Ishikawa (cell line): ENCODE data around the gene SAT1.

Experiments
- CEBPB ChIP-seq: IDR thresholded peaks from 2 replicates; pipeline ENCODE4 v1.6.1; 2012
- CREB1 ChIP-seq: IDR thresholded peaks from 2 replicates; pipeline ENCODE4 v1.6.1; 2012; ENCODE audit warnings: low read depth
- EGR1 ChIP-seq: IDR thresholded peaks from 2 replicates; pipeline ENCODE4 v1.6.1; 2012
- EP300 ChIP-seq: IDR thresholded peaks from 2 replicates; pipeline ENCODE4 v1.6.1; 2012; ENCODE audit warnings: borderline replicate concordance
- FOXM1 ChIP-seq: IDR thresholded peaks from 2 replicates; pipeline ENCODE4 v1.6.1; 2012; ENCODE audit warnings: low read depth, borderline replicate concordance
- NFIC ChIP-seq: IDR thresholded peaks from 2 replicates; pipeline ENCODE4 v1.6.1; 2012
- RAD21 ChIP-seq: IDR thresholded peaks from 2 replicates; pipeline ENCODE4 v1.6.1; 2012; ENCODE audit warnings: low read depth
- TAF1 ChIP-seq: IDR thresholded peaks from 2 replicates; pipeline ENCODE4 v1.6.1; 2012; ENCODE audit warnings: low read depth, mild to moderate bottlenecking
- TCF12 ChIP-seq: IDR thresholded peaks from 2 replicates; pipeline ENCODE4 v1.6.1; 2012; ENCODE audit warnings: low read depth
- TEAD4 ChIP-seq: IDR thresholded peaks from 2 replicates; pipeline ENCODE4 v1.6.1; 2012
- YY1 ChIP-seq: IDR thresholded peaks from 2 replicates; pipeline ENCODE4 v1.6.1; 2012; ENCODE audit warnings: low read depth
- ZBTB7A ChIP-seq: IDR thresholded peaks from 2 replicates; pipeline ENCODE4 v1.6.1; 2012; ENCODE audit warnings: low read depth
- TF ChIP-seq, protein P1 (sequence below): IDR thresholded peaks from 2 replicates; pipeline ENCODE4 v1.6.1; 2012
- TF ChIP-seq, protein P2 (sequence below): IDR thresholded peaks from 2 replicates; pipeline ENCODE4 v1.6.1; 2012
- TF ChIP-seq, protein P3 (sequence below): IDR thresholded peaks from 2 replicates; pipeline ENCODE4 v1.6.1; 2012; ENCODE audit warnings: low read depth, mild to moderate bottlenecking

Gene SAT1

DNA sequence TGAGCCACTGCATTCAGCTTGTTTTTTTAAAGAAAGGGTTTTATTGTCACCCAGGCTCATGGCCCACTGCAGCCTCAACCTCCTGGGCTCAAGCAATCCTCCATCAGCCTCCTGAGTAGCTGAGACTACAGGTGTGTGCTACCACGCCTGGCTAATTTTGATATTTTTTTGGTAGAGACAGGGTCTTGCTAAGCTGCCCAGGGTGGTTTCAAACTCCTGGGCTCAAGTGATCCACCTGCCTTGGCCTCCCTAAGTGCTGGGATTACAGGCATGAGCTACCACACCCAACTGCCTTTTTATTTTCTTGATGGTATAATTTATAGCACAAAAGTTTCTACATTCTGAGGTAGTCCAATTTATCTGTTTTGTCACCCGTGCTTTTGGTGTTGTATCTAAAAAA lies 38.9 kb downstream of the SAT1 start:
- TF ChIP-seq TAF1 (no peak), RAD21 (no peak), CEBPB (no peak), FOXM1 (no peak), CREB1 (no peak), EP300 (no peak), EGR1 (no peak), TCF12 (no peak), TEAD4 (no peak), ZBTB7A (no peak), NFIC (no peak), YY1 (no peak)
- TF ChIP-seq, protein P1, sequence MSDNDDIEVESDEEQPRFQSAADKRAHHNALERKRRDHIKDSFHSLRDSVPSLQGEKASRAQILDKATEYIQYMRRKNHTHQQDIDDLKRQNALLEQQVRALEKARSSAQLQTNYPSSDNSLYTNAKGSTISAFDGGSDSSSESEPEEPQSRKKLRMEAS = no peak
- TF ChIP-seq, protein P2, sequence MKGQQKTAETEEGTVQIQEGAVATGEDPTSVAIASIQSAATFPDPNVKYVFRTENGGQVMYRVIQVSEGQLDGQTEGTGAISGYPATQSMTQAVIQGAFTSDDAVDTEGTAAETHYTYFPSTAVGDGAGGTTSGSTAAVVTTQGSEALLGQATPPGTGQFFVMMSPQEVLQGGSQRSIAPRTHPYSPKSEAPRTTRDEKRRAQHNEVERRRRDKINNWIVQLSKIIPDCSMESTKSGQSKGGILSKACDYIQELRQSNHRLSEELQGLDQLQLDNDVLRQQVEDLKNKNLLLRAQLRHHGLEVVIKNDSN = no peak
- TF ChIP-seq, protein P3, sequence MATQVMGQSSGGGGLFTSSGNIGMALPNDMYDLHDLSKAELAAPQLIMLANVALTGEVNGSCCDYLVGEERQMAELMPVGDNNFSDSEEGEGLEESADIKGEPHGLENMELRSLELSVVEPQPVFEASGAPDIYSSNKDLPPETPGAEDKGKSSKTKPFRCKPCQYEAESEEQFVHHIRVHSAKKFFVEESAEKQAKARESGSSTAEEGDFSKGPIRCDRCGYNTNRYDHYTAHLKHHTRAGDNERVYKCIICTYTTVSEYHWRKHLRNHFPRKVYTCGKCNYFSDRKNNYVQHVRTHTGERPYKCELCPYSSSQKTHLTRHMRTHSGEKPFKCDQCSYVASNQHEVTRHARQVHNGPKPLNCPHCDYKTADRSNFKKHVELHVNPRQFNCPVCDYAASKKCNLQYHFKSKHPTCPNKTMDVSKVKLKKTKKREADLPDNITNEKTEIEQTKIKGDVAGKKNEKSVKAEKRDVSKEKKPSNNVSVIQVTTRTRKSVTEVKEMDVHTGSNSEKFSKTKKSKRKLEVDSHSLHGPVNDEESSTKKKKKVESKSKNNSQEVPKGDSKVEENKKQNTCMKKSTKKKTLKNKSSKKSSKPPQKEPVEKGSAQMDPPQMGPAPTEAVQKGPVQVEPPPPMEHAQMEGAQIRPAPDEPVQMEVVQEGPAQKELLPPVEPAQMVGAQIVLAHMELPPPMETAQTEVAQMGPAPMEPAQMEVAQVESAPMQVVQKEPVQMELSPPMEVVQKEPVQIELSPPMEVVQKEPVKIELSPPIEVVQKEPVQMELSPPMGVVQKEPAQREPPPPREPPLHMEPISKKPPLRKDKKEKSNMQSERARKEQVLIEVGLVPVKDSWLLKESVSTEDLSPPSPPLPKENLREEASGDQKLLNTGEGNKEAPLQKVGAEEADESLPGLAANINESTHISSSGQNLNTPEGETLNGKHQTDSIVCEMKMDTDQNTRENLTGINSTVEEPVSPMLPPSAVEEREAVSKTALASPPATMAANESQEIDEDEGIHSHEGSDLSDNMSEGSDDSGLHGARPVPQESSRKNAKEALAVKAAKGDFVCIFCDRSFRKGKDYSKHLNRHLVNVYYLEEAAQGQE = no peak

DNA sequence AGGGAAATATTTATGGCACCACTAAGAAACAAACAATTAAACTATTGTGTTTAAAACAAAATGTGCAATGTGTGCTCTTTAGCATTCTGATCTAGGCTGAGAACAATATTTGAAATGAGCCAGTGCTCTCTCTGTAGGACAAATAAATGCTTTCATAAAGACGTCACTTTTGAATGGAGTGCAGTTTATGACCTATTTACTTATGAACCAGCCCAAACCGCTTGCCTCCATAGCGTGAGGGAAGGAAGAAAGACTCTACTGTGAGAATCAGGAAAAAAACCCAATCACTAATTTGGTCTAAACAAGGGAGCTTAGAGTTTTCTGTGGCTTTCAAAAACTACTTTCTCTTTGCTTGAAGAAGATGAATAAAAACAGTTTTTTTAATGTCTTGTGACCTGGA lies 39.4 kb downstream of the SAT1 start:
- TF ChIP-seq NFIC = no peak
- TF ChIP-seq YY1 = no peak

DNA sequence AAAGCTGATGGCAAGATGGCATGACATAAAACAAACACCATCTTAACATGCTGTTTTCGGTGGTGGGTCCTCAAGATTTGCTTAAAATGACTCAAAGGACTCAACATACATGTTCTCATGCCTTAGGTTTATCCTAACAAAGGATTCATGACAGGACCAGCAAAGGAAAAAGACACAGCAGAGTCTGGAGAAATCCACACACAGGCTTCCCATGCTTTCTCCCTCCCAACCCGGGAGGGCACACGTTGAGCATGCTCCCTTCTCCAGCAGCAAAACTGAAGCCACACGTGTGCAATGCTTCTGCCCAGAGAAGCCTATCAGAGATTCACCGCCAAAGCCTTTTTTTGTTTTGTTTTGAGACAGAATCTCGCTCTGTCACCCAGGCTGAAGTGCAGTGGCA lies 39.9 kb downstream of the SAT1 start:
- no peak for TF ChIP-seq EGR1
- TF ChIP-seq TAF1 = no peak
- no peak for TF ChIP-seq YY1

DNA sequence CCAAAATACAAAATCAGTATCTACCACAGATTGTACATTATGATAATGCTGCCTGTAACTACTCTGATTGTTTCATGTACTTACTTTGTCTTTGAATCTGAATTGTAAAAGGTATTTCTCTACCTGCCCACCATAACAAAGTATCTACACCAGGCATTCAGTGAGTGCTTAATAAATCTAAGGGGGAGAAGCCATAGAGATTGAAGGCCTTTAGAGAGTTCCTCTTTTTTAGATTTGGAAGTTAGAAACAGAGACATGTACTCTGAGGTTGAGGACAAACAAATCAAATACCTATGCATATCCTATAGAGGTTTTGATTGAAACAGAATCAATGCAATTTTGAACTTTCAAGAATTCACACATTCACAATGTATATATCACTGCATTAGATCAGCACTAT lies 42.7 kb downstream of the SAT1 start:
- TF ChIP-seq TAF1 (no peak), CEBPB (no peak), YY1 (no peak), TCF12 (no peak), TEAD4 (no peak)

DNA sequence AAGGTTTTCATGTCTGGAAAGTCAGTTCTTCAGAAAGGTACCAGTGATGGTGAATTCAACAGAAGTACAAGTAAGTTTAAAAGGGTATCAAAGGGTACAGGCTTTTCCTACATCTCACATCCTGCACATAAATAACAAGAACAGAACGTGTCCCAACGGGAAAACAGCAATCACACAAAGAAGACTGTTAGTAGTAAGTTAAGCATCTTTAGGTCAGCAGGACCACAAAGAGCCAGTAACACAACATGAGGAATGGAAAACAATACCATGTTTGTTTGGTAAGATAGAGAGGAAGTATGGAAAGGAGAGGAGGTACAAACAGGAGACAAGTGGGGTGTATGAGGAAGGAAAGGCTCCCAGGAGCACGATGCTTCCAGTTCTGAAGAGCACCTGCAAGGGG lies 43.2 kb downstream of the SAT1 start:
- TF ChIP-seq TAF1 (no peak), EP300 (no peak), TCF12 (no peak), ZBTB7A (no peak), NFIC (no peak), YY1 (no peak), RAD21 (no peak), FOXM1 (no peak), EGR1 (no peak), CEBPB (no peak)
- TF ChIP-seq, protein P1 = no peak
- TF ChIP-seq, protein P2 = no peak
- TF ChIP-seq, protein P3 = no peak

DNA sequence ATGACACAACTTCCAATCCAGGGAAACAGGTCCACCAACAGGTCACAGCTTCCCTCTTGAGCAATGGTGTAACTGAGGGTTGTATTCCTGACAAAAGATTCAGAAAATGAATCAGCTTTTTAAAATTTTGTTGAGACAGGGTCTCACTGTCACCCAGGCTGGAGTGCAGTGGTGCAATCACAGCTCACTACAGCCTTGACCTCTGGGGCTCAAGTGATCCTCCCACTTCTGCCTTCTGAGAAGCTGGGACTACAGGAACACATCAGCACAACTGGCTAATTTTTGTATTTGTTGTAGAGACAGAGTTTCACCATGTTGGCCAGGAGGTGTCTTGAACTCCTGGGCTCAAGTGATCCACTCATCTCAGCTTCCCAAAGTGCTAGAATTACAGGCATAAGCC lies 43.7 kb downstream of the SAT1 start:
- no peak for TF ChIP-seq EP300
- no peak for TF ChIP-seq EGR1
- TF ChIP-seq, protein P2 = no peak
- TF ChIP-seq TCF12 = no peak
- TF ChIP-seq NFIC = no peak
- no peak for TF ChIP-seq ZBTB7A
- no peak for TF ChIP-seq FOXM1
- TF ChIP-seq, protein P3 = no peak
- no peak for TF ChIP-seq TAF1
- TF ChIP-seq CREB1 = no peak
- TF ChIP-seq TEAD4 = no peak
- TF ChIP-seq RAD21 = no peak
- TF ChIP-seq, protein P1 = no peak
- TF ChIP-seq YY1 = no peak
- TF ChIP-seq CEBPB = no peak
